Transverse colon (tissue), 4 donors: ENCODE measurements around the gene RHOBTB3. TPM values are rescaled to one million over a fixed set of nuclear protein-coding genes. Genes with fewer than 3 reads are reported as not detected.

Source experiments
- DNase-seq: peaks from one replicate; pipeline ENCODE4 v3.0.0-alpha.2; 2019
- H3K27ac ChIP-seq, 4 donors: fragments of 200-600 bp; sonication (generic); 2 replicates each; pipeline ENCODE4 v1.5.1; 2016 to 2018; ENCODE audit warnings: inconsistent platforms in 4 of 4
- H3K27me3 ChIP-seq: fragments of 200-600 bp; sonication (generic); 2 replicates; pipeline ENCODE4 v1.5.1; 2017; ENCODE audit warnings: inconsistent platforms
- H3K36me3 ChIP-seq, 4 donors: fragments of 200-600 bp; sonication (generic); 2 replicates each; pipeline ENCODE4 v1.5.1; 2017 to 2019; ENCODE audit warnings: inconsistent platforms in 4 of 4
- H3K4me1 ChIP-seq, 4 donors: fragments of 200-600 bp; sonication (generic); 2 replicates each; pipeline ENCODE4 v1.5.1; 2017 to 2020; ENCODE audit warnings: inconsistent platforms in 4 of 4
- H3K4me3 ChIP-seq, 4 donors: fragments of 200-600 bp; sonication (generic); 1 replicate in 1 of 4; 2 replicates in 3 of 4; pipeline versions ENCODE4 v1.5.1 to v1.6.1; 2017 to 2019; ENCODE audit warnings: inconsistent platforms in 4 of 4
- H3K9me3 ChIP-seq, 2 donors: fragments of 200-600 bp; sonication (generic); 2 replicates each; pipeline ENCODE4 v1.5.1; 2017 to 2019; ENCODE audit warnings: inconsistent platforms in 2 of 2
- CTCF ChIP-seq, 5 experiments: fragments of 200-600 bp in 3 of 5; fragments of 450-650 bp in 2 of 5; sonication (generic) in 3 of 5; IDR thresholded peaks; 1 replicate in 2 of 5; 2 replicates in 3 of 5; pipeline ENCODE4 v1.5.1; 2016 to 2017; ENCODE audit warnings: antibody characterized with exemption in 5 of 5, inconsistent platforms in 3 of 5, mild to moderate bottlenecking in 2 of 5, moderate library complexity in 1 of 5
- EP300 ChIP-seq: sonication (generic); formaldehyde crosslinking; IDR thresholded peaks from one replicate; pipeline ENCODE4 v1.6.1; 2017; ENCODE audit warnings: antibody characterized with exemption, low read depth
- POLR2A ChIP-seq: fragments of 450-650 bp; IDR thresholded peaks from one replicate; pipeline ENCODE4 v1.6.1; 2016; ENCODE audit warnings: antibody characterized with exemption, mild to moderate bottlenecking, moderate library complexity
- POLR2AphosphoS5 ChIP-seq, 3 donors: sonication (generic); formaldehyde crosslinking; IDR thresholded peaks; one replicate each; pipeline ENCODE4 v1.6.1; 2016; ENCODE audit warnings: antibody characterized with exemption in 3 of 3
- WGBS, 2 donors: methylation state at CpG; one replicate each; pipeline ENCODE4 v1.1.5; 2018; ENCODE audit warnings: low coverage in 1 of 2; 5-methylcytosine and 5-hydroxymethylcytosine counted together
- in situ Hi-C, 4 donors: fragments of 200-750 bp; cut with MboI; loops; one replicate each; pipeline versions ENCODE4 v1.15.0 to v1.15.1; 2017; ENCODE audit warnings: low sequenced_read_pairs in 3 of 4, low pct_ligation_motif_present in 1 of 4, low pct_unique_long_range_greater_than_20kb in 1 of 4
- intact Hi-C: fragments of 100-400 bp; cut with DNase I; formaldehyde crosslinking; loops from one replicate; pipeline ENCODE4 v1.15.1; 2023; ENCODE audit warnings: low total_unique reads
- total RNA-seq, 4 donors: library from RNA; depleted of rRNA; stranded (reverse); fragments of >200 nt; gene quantifications; one replicate each; pipeline ENCODE4 v1.1.0, GENCODE V29; 2016

RHOBTB3 gene
- total RNA-seq, 4 donors from 2014 or later, result 53.0 to 143 (median 84.2) TPM

GRCh38 chr5:95717439-95717838 lies 13.7 kb upstream of the RHOBTB3 start:
- Histone ChIP-seq H3K27me3 (no peaks in the 10 kb centered on the region), H3K4me3 (no peak overlapping the region), H3K4me1 (peaks cover 0 to 33% (median 7%) of the 10 kb centered on the region in 4 donors), H3K36me3 (no peaks in the 10 kb centered on the region), H3K9me3 (no peaks in the 10 kb centered on the region), H3K27ac (no peak overlapping the region)
- in situ Hi-C loops (no loop called here), intact Hi-C loops (no loop called here)
- no peak for DNase-seq
- WGBS, 2 donors, result 57 to 76% methylated on average over 2 of the region's 2 CpGs
- TF ChIP-seq CTCF (IDR thresholded peaks at IDR 0.05), result no peak
- no peak for TF ChIP-seq POLR2AphosphoS5 (IDR thresholded peaks at IDR 0.05)
- no peak for TF ChIP-seq POLR2A
- TF ChIP-seq EP300, result no peak

GRCh38 chr5:95718203-95718602 lies 12.9 kb upstream of the RHOBTB3 start:
- in situ Hi-C loops, result no loop called here
- 20 to 50% methylated on average over 2 of the region's 2 CpGs for WGBS, 2 donors
- H3K27ac ChIP-seq, result peak overlapping the region in 1 of 4 donors; percentile 11
- no peaks in the 10 kb centered on the region for H3K9me3 ChIP-seq
- H3K4me3 ChIP-seq, result no peak overlapping the region
- H3K36me3 ChIP-seq, result no peaks in the 10 kb centered on the region
- TF ChIP-seq POLR2A (no peak), POLR2AphosphoS5 (IDR thresholded peaks at IDR 0.05) (no peak), CTCF (IDR thresholded peaks at IDR 0.05) (no peak), EP300 (no peak)
- peaks cover 0 to 35% (median 7%) of the 10 kb centered on the region in 4 donors for H3K4me1 ChIP-seq
- intact Hi-C loops, result no loop called here
- H3K27me3 ChIP-seq, result no peaks in the 10 kb centered on the region
- no peak for DNase-seq

- no peak overlapping the region for H3K27ac ChIP-seq
- H3K4me1 ChIP-seq, result peaks cover 0 to 41% (median 8%) of the 10 kb centered on the region in 4 donors
- no peak overlapping the region for H3K4me3 ChIP-seq
- H3K27me3 ChIP-seq, result no peaks in the 10 kb centered on the region
- WGBS, 2 donors, result 75 to 89% methylated on average over 2 of the region's 2 CpGs
- intact Hi-C loops, result no loop called here
- in situ Hi-C loops, result no loop called here
- no peaks in the 10 kb centered on the region for H3K36me3 ChIP-seq
- no peaks in the 10 kb centered on the region for H3K9me3 ChIP-seq
- TF ChIP-seq POLR2AphosphoS5 (IDR thresholded peaks at IDR 0.05), result no peak
- no peak for TF ChIP-seq POLR2A
- TF ChIP-seq EP300, result no peak
- TF ChIP-seq CTCF (IDR thresholded peaks at IDR 0.05), result no peak
- DNase-seq, result no peak
Measured at GRCh38 chr5:95718738-95719137, 12.4 kb upstream of the RHOBTB3 start.

- in situ Hi-C loops, result loop anchor here in 1 of 4 donors (10.0 kb wide), 1 partner anchor 55 kb away; no protein-coding TSS in a partner anchor
- H3K27ac ChIP-seq, result peak overlapping the region; percentile 12 to 37 (median 29)
- no peak for DNase-seq
- H3K27me3 ChIP-seq, result no peaks in the 10 kb centered on the region
- peaks cover 0 to 43% (median 9%) of the 10 kb centered on the region in 4 donors for H3K4me1 ChIP-seq
- H3K4me3 ChIP-seq, result no peak overlapping the region
- WGBS, 2 donors, result 51 to 54% methylated on average over 3 of the region's 3 CpGs
- TF ChIP-seq POLR2A (no peak), CTCF (IDR thresholded peaks at IDR 0.05) (no peak), POLR2AphosphoS5 (IDR thresholded peaks at IDR 0.05) (no peak), EP300 (no peak)
- H3K9me3 ChIP-seq, result no peaks in the 10 kb centered on the region
- intact Hi-C loops, result no loop called here
- H3K36me3 ChIP-seq, result no peaks in the 10 kb centered on the region
Measured at GRCh38 chr5:95720094-95720786, 10.9 kb upstream of the RHOBTB3 start.
